H1 (cell line): Measurements from ENCODE around the gene GSTT4. TPM values are rescaled to one million over a fixed set of nuclear protein-coding genes. Genes with fewer than 3 reads are reported as not detected.

Experiments used
- BCL11A ChIP-seq, 2 experiments: IDR thresholded peaks; one replicate each; pipeline ENCODE4 v1.6.1; 2011; ENCODE audit warnings: low read depth in 2 of 2, low read length in 2 of 2, mild to moderate bottlenecking in 2 of 2
- CBX8 ChIP-seq: fragments of 300-800, 300-1000 bp; sonication (generic); IDR thresholded peaks from 2 replicates; pipeline ENCODE4 v1.7.1; 2016; ENCODE audit warnings: low read depth, low read length, borderline replicate concordance
- KDM4A ChIP-seq: IDR thresholded peaks from one replicate; pipeline ENCODE4 v1.7.1; 2012; ENCODE audit warnings: low read depth, mild to moderate bottlenecking, moderate library complexity, low read length, inconsistent platforms; ENCODE audit not compliant: severe bottlenecking
- KDM5A ChIP-seq: fragments of 200-600 bp; IDR thresholded peaks from 2 replicates; pipeline ENCODE4 v1.7.1; 2012; ENCODE audit warnings: mild to moderate bottlenecking, low read length, inconsistent platforms, mixed read lengths
- NANOG ChIP-seq: IDR thresholded peaks from 2 replicates; pipeline ENCODE4 v1.6.1; 2011; ENCODE audit warnings: low read length, low read depth, mild to moderate bottlenecking, inconsistent platforms; ENCODE audit not compliant: insufficient read depth, poor library complexity, severe bottlenecking
- TAF7 ChIP-seq: optimal IDR thresholded peaks from 2 replicates; pipeline ENCODE3; 2011; ENCODE audit warnings: low read depth, mild to moderate bottlenecking, inconsistent platforms, low read length, moderate library complexity, borderline replicate concordance
- YY1 ChIP-seq: IDR thresholded peaks from 2 replicates; pipeline ENCODE4 v1.6.1; 2011; ENCODE audit warnings: low read depth, mild to moderate bottlenecking, low read length
- polyA plus RNA-seq, 7 experiments: library from polyadenylated mRNA; depleted of rRNA in 3 of 7; stranded (reverse) in 5 of 7; unstranded in 2 of 7; fragments of >200 nt in 5 of 7; fragments of 200-250 nt in 2 of 7; gene quantifications; 1 replicate in 5 of 7; 2 replicates in 1 of 7; 4 replicates in 1 of 7; pipeline versions ENCODE4 v1.2.1 to v1.2.3, GENCODE V29; 2011 to 2013; ENCODE audit warnings: missing spikeins in 2 of 7, mixed read lengths in 2 of 7
- total RNA-seq: library from RNA; stranded (reverse); fragmentation: NEBNext Ultra II Directional; extraction: Animal tissue kit (Norgen Biotek cat#: 25700); gene quantifications from 2 replicates; pipeline ENCODE4 v1.2.1, GENCODE V29; 2021

The GSTT4 gene
- total and polyA plus RNA-seq, 2 of the 8 experiments (the other 6 are each of a cell fraction or from before 2014, with no cell fraction given): 0.14 TPM; not detected in 1

- TF ChIP-seq KDM4A (no peak), YY1 (no peak), TAF7 (no peak), NANOG (no peak), BCL11A (IDR thresholded peaks at IDR 0.05; ENCODE audit: low read depth in 2 of 2, low read length in 2 of 2) (no peak), CBX8 (no peak), KDM5A (no peak)
- TF ChIP-seq, all 59 proteins: peak for 0
Observed at GRCh38 chr22:24054356-24054755, 49.1 kb upstream of the GSTT4 start (continued).
